PC-3 (cell line): ENCODE data around the gene ULK3. TPM values are rescaled to one million over a fixed set of nuclear protein-coding genes. Genes with fewer than 3 reads are reported as not detected.

Source experiments
- ATAC-seq: fragments of 200-7000 bp; cut with Tn5 transposase; 2 replicates; pipeline ENCODE4 v1.9.1; 2020; ENCODE audit warnings: mild to moderate bottlenecking, moderate library complexity
- BruUV-seq: library from RNA; stranded (reverse); fragments of 400-500 nt; replicated peaks from 2 replicates; lab custom pipeline; 2021; lab: Mats Ljungman, UMichigan
- CTCF ChIA-PET: fragments of 300-600 bp; sonication (Branson Sonifier 250); formaldehyde crosslinking; loops from one replicate; lab custom pipeline; 2022; ENCODE audit warnings: antibody characterized with exemption; lab: Charles Lee
- POLR2A ChIA-PET: fragments of 300-600 bp; sonication (Branson Sonifier 250); formaldehyde crosslinking; loops from one replicate; lab custom pipeline; 2022; ENCODE audit warnings: antibody characterized with exemption; ENCODE audit not compliant: unreplicated experiment; lab: Charles Lee
- DNase-seq: peaks from one replicate; pipeline ENCODE4 v3.0.0-alpha.2; 2015
- H2AFZ ChIP-seq: fragments of 300-600 bp; sonication (generic); 2 replicates; pipeline ENCODE4 v1.6.0; 2016; ENCODE audit warnings: antibody characterized with exemption, low read length
- H3F3A ChIP-seq: fragments of 300-600 bp; sonication (generic); one replicate; pipeline ENCODE4 v1.6.0; 2017; ENCODE audit warnings: antibody characterized with exemption, low read length, control low read depth, mild to moderate bottlenecking; ENCODE audit not compliant: unreplicated experiment
- H3K27ac ChIP-seq: fragments of 300-600 bp; sonication (generic); 2 replicates; pipeline ENCODE4 v1.5.1; 2016; ENCODE audit warnings: mild to moderate bottlenecking, low read length
- H3K27me3 ChIP-seq: fragments of 300-600 bp; sonication (generic); 2 replicates; pipeline ENCODE4 v1.6.1; 2016; ENCODE audit warnings: low read length, mixed read lengths
- H3K36me3 ChIP-seq: fragments of 300-600 bp; sonication (generic); 2 replicates; pipeline ENCODE4 v1.6.1; 2016; ENCODE audit warnings: low read depth, mixed run types, low read length, mixed read lengths
- H3K4me1 ChIP-seq: fragments of 300-600 bp; sonication (generic); 2 replicates; pipeline ENCODE4 v1.5.1; 2016; ENCODE audit warnings: low read length; ENCODE audit not compliant: insufficient read depth
- H3K4me2 ChIP-seq: fragments of 300-600 bp; sonication (generic); 2 replicates; pipeline ENCODE4 v1.6.0; 2016; ENCODE audit warnings: low read length
- H3K4me3 ChIP-seq: fragments of 300-600 bp; sonication (generic); 2 replicates; pipeline ENCODE4 v1.5.1; 2016; ENCODE audit warnings: mild to moderate bottlenecking, low read length, mixed read lengths
- H3K79me2 ChIP-seq: fragments of 300-600 bp; sonication (generic); 2 replicates; pipeline ENCODE4 v1.6.1; 2017; ENCODE audit warnings: low read length, mixed read lengths
- H3K9ac ChIP-seq: fragments of 300-600 bp; sonication (generic); 2 replicates; pipeline ENCODE4 v1.6.0; 2016; ENCODE audit warnings: mild to moderate bottlenecking, low read length
- H3K9me2 ChIP-seq: fragments of 300-600 bp; sonication (generic); replicated peaks from 2 replicates; pipeline ENCODE4 v1.6.1; 2016; ENCODE audit warnings: mixed run types, low read length, mixed read lengths
- H3K9me3 ChIP-seq: fragments of 300-600 bp; sonication (generic); 2 replicates; pipeline ENCODE4 v1.6.1; 2016; ENCODE audit warnings: low read length, mixed read lengths
- H4K20me1 ChIP-seq: fragments of 300-600 bp; sonication (generic); 2 replicates; pipeline ENCODE4 v1.6.1; 2016; ENCODE audit warnings: low read length, mixed read lengths
- EZH2 ChIP-seq: fragments of 300-600 bp; sonication (generic); IDR thresholded peaks from one replicate; pipeline ENCODE4 v1.6.1; 2017; ENCODE audit warnings: antibody characterized with exemption, mild to moderate bottlenecking, low read length; ENCODE audit not compliant: unreplicated experiment
- EZH2phosphoT487 ChIP-seq: fragments of 300-600 bp; sonication (generic); IDR thresholded peaks from 2 replicates; pipeline ENCODE4 v1.6.1; 2018; ENCODE audit warnings: mild to moderate bottlenecking, antibody characterized with exemption, low read length, borderline replicate concordance
- intact Hi-C: fragments of 100-400 bp; cut with micrococcal nuclease; formaldehyde crosslinking; loops from 2 replicates; pipeline ENCODE4 v1.9.0; 2023
- total RNA-seq: library from RNA; depleted of rRNA; stranded (reverse); fragments of >200 nt; gene quantifications from 2 replicates; pipeline ENCODE4 v1.2.3, GENCODE V29; 2014
- TF ChIP-seq, protein P1 (sequence below): fragments of 300-600 bp; sonication (generic); conservative IDR thresholded peaks from 2 replicates; pipeline ENCODE4 v1.5.1; 2017; ENCODE audit warnings: antibody characterized with exemption, low read depth, mild to moderate bottlenecking, low read length

Gene ULK3
- total RNA-seq, 1 experiment from 2014 or later: 20.3 TPM

DNA sequence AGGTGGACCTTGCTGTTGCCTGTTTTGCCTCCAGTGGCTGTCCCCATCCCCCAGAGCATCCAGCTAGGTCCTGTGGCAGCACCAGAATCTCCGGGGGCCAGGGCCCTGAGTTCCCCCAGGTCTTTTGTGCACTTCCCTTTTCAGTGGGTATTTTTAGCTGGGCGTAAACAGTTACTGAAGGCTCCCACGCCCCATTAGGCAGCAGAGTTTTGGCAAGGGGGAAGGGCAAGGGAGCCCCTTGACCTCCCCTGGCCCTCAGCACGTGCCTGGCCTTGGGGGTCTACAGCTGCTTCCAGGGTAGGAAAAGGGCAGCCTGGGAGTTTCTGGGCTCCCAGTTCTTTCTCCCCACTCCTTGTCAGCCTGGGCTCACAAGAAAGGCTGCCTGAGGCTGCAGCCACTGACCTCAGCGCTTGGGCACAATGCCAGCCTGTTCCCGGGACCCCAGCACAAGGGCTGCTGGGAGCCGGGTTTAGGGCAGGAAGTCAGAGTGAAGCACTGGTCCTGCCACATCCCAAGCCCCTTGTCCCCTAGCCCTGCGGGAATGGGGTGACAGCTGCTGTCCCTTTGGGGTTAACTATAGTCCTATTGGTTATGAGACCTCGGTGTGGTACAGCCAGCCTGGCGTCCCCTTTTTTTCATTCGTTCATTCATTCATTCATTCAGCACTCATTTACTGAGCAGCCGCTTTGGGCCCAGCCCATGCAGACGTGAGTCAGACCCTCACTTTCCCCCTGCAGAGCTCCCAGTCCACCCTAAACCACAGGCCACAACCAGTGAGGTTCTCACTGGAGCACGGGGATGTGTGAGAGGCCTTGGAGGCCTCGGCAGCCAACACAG lies 52.7 kb downstream of the ULK3 start:
- CTCF ChIA-PET: interaction anchor here (0.8 kb wide), 1 partner anchor 46 kb away, joined by 3 read pairs; no protein-coding TSS in a partner anchor
- ATAC-seq (no peak), DNase-seq (no peak)
- BruUV-seq: no TSS peak
- POLR2A ChIA-PET: no interaction called here
- Histone ChIP-seq H3K27ac (no peak overlapping the region), H4K20me1 (peaks cover 35% of the 10 kb centered on the region; the same call in 1 of the 2 replicates), H3K4me1 (peaks cover 11% of the 10 kb centered on the region), H3K36me3 (no peaks in the 10 kb centered on the region), H3K79me2 (peaks cover 84% of the 10 kb centered on the region), H3K9me3 (no peaks in the 10 kb centered on the region), H3K9me2 (no peaks in the 10 kb centered on the region), H3F3A (no peaks in the 10 kb centered on the region), H3K4me3 (no peak overlapping the region), H3K9ac (no peak overlapping the region), H2AFZ (no peak overlapping the region), H3K27me3 (no peaks in the 10 kb centered on the region), H3K4me2 (no peak overlapping the region)
- intact Hi-C loops: no loop called here
- TF ChIP-seq, protein P1, sequence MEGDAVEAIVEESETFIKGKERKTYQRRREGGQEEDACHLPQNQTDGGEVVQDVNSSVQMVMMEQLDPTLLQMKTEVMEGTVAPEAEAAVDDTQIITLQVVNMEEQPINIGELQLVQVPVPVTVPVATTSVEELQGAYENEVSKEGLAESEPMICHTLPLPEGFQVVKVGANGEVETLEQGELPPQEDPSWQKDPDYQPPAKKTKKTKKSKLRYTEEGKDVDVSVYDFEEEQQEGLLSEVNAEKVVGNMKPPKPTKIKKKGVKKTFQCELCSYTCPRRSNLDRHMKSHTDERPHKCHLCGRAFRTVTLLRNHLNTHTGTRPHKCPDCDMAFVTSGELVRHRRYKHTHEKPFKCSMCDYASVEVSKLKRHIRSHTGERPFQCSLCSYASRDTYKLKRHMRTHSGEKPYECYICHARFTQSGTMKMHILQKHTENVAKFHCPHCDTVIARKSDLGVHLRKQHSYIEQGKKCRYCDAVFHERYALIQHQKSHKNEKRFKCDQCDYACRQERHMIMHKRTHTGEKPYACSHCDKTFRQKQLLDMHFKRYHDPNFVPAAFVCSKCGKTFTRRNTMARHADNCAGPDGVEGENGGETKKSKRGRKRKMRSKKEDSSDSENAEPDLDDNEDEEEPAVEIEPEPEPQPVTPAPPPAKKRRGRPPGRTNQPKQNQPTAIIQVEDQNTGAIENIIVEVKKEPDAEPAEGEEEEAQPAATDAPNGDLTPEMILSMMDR: no peak
- TF ChIP-seq EZH2phosphoT487 (no peak), EZH2 (no peak)

DNA sequence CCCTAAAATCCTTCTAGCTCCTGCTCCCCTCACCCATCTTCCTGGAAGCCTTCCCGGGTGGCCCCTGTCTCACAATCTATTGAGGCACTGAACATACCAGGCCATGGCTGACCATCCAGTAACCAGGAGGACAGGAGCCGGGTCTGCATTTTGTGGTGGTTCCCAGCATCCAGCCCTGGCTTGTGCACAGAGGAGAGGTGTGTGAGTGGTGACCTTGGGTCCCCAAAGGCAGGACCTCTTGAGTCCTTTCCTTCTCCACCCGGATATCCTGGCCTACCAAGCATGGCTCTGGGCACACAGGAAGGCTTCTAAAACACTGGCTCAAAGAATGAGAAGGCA lies 53.2 kb downstream of the ULK3 start:
- peaks cover 89% of the 10 kb centered on the region for H3K79me2 ChIP-seq
- H3K4me3 ChIP-seq: no peak overlapping the region
- no peaks in the 10 kb centered on the region for H3K9me2 ChIP-seq
- H3K9me3 ChIP-seq: no peaks in the 10 kb centered on the region
- H3K9ac ChIP-seq: no peak overlapping the region
- H3F3A ChIP-seq: no peaks in the 10 kb centered on the region
- no peak overlapping the region for H3K4me2 ChIP-seq
- DNase-seq: no peak
- peaks cover 35% of the 10 kb centered on the region; the same call in 1 of the 2 replicates for H4K20me1 ChIP-seq
- ChIA-PET POLR2A (no interaction called here), CTCF (interaction anchor here (0.8 kb wide), 1 partner anchor 47 kb away, joined by 3 read pairs; no protein-coding TSS in a partner anchor)
- no peaks in the 10 kb centered on the region; the same call in 1 of the 2 replicates for H3K36me3 ChIP-seq
- intact Hi-C loops: no loop called here
- TF ChIP-seq EZH2 (no peak), EZH2phosphoT487 (no peak)
- H3K27ac ChIP-seq: no peak overlapping the region
- H3K4me1 ChIP-seq: peaks cover 11% of the 10 kb centered on the region
- H2AFZ ChIP-seq: no peak overlapping the region
- no TSS peak for BruUV-seq
- H3K27me3 ChIP-seq: no peaks in the 10 kb centered on the region
- ATAC-seq: no peak

DNA sequence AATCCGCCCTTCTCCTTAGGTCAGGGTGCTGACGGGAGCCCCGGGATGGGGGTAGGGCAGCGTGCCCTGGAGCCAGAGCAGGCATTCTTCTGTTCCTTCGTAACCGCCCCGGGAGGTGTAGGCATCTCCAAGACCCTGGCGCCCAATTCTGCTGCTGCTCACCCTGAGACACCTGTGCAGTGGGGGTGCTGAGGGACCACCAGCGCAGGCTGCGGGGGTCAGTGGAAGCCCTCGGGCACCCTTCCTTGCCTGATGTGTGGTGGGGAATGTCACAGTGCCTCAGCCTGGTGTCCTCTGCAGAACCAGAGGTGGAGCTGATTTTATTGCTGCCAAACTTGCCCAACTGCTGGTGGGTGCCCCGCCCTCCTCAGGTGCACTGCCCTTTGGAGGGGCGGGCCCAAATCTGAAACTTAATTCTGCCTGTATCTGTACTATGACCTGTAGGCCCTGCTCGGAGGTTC lies 53.8 kb downstream of the ULK3 start:
- TF ChIP-seq, protein P1: no peak
- TF ChIP-seq EZH2phosphoT487 (no peak), EZH2 (no peak)
- intact Hi-C loops: no loop called here
- Histone ChIP-seq H3K79me2 (peaks cover 94% of the 10 kb centered on the region), H3K36me3 (no peaks in the 10 kb centered on the region; the same call in 1 of the 2 replicates), H2AFZ (no peak overlapping the region), H3F3A (no peaks in the 10 kb centered on the region), H3K4me1 (peaks cover 11% of the 10 kb centered on the region), H3K4me3 (no peak overlapping the region), H3K9ac (no peak overlapping the region), H3K27me3 (no peaks in the 10 kb centered on the region), H3K9me2 (no peaks in the 10 kb centered on the region), H3K27ac (no peak overlapping the region), H4K20me1 (peaks cover 35% of the 10 kb centered on the region; the same call in 1 of the 2 replicates), H3K4me2 (no peak overlapping the region), H3K9me3 (no peaks in the 10 kb centered on the region)
- peak; percentile 61 for ATAC-seq
- ChIA-PET CTCF (interaction anchor here (0.8 kb wide), 1 partner anchor 47 kb away, joined by 3 read pairs; no protein-coding TSS in a partner anchor), POLR2A (no interaction called here)
- BruUV-seq: no TSS peak
- peak; percentile 41 for DNase-seq
